ENCODE measurements around the gene FDXACB1.

- TF ChIP-seq CTCF (conservative IDR thresholded peaks at IDR 0.05 in 1 of 2, IDR thresholded peaks at IDR 0.05 in 1 of 2; ENCODE audit: extremely low read depth in 1 of 2, insufficient read depth in 1 of 2, low read depth in 1 of 2, low read length in 2 of 2), result no peak
- TF ChIP-seq EZH2 (IDR thresholded peaks at IDR 0.05; ENCODE audit: borderline replicate concordance, low read length), result no peak
Observed at GRCh38 chr11:111860257-111860656, 18.7 kb downstream of the FDXACB1 start.
